Measurements from ENCODE around the gene SOX4.

SOX4 gene

GRCh38 chr6:21594416-21595281 lies 1.1 kb downstream of the SOX4 start:
- peak; percentile 25 for DNase-seq

GRCh38 chr6:21595285-21596144 lies 2.0 kb downstream of the SOX4 start:
- DNase-seq, result peak; percentile 45

- DNase-seq, result peak; percentile 78
These were observed 2.8 kb downstream of the SOX4 start for GRCh38 chr6:21596145-21596948.

- DNase-seq, result peak; percentile 78
These were observed 3.6 kb downstream of the SOX4 start for GRCh38 chr6:21596949-21597682.

GRCh38 chr6:21597801-21598673 lies 4.5 kb downstream of the SOX4 start:
- DNase-seq, result peak; percentile 27

- DNase-seq, result no peak
These were observed 5.1 kb downstream of the SOX4 start for GRCh38 chr6:21598674-21599023.

- DNase-seq, result no peak
These were observed 5.6 kb downstream of the SOX4 start for GRCh38 chr6:21599051-21599696.

- no peak for DNase-seq
These were observed 7.9 kb downstream of the SOX4 start for GRCh38 chr6:21601339-21601923.

GRCh38 chr6:21601932-21602390 lies 8.4 kb downstream of the SOX4 start:
- DNase-seq, result no peak

- DNase-seq, result peak; percentile 5
These were observed 9.8 kb downstream of the SOX4 start for GRCh38 chr6:21603082-21603952.

GRCh38 chr6:21604081-21604480 lies 10.5 kb downstream of the SOX4 start:
- DNase-seq, result no peak

- DNase-seq, result no peak
These were observed 11.6 kb downstream of the SOX4 start for GRCh38 chr6:21605166-21605565.

GRCh38 chr6:21608601-21609000 lies 15.1 kb downstream of the SOX4 start:
- DNase-seq, result no peak

- DNase-seq, result no peak
These were observed 16.4 kb downstream of the SOX4 start for GRCh38 chr6:21609881-21610329.

- no peak for DNase-seq
These were observed 16.8 kb downstream of the SOX4 start for GRCh38 chr6:21610341-21610740.

- no peak for DNase-seq
These were observed 17.9 kb downstream of the SOX4 start for GRCh38 chr6:21611485-21611884.

GRCh38 chr6:21612067-21612745 lies 18.7 kb downstream of the SOX4 start:
- no peak for DNase-seq

- no peak for DNase-seq
These were observed 20.3 kb downstream of the SOX4 start for GRCh38 chr6:21613809-21614208.

- DNase-seq, result no peak
These were observed 20.7 kb downstream of the SOX4 start for GRCh38 chr6:21614226-21614625.

All from NCI-H1092 treated with DMSO at 0.1 percent for 48 hours (cell line).